SK-N-SH treated with all-trans-retinoic acid at 6 μM for 48 hours (cell line): ENCODE data around the gene TNS3.

Experiments used
- ATAC-seq: fragments of 200-7000 bp; cut with Tn5 transposase; 3 replicates; pipeline ENCODE4 v1.9.1; 2020; ENCODE audit warnings: mild to moderate bottlenecking, moderate library complexity
- ARNTL ChIP-seq: fragments of 450-650 bp; formaldehyde crosslinking; IDR thresholded peaks from 2 replicates; pipeline ENCODE4 v1.5.0; 2020; ENCODE audit warnings: low read depth, mild to moderate bottlenecking, moderate library complexity, borderline replicate concordance
- BACH2 ChIP-seq: fragments of 250-450 bp; sonication (Bioruptor Pico); IDR thresholded peaks from 2 replicates; pipeline ENCODE4 v1.9.0; 2021; ENCODE audit warnings: mild to moderate bottlenecking, borderline replicate concordance
- CREB5 ChIP-seq: fragments of 250-450 bp; sonication (Bioruptor Pico); IDR thresholded peaks from 2 replicates; pipeline ENCODE4 v1.5.1; 2020; ENCODE audit warnings: low read depth, mild to moderate bottlenecking, moderate library complexity
- CSDC2 ChIP-seq: fragments of 250-450 bp; sonication (Bioruptor Pico); IDR thresholded peaks from 2 replicates; pipeline ENCODE4 v1.5.0; 2020; ENCODE audit warnings: mild to moderate bottlenecking, moderate library complexity
- CSRNP3 ChIP-seq: fragments of 250-450 bp; sonication (Bioruptor Pico); IDR thresholded peaks from 2 replicates; pipeline ENCODE4 v1.5.1; 2021; ENCODE audit warnings: mild to moderate bottlenecking, moderate library complexity
- ESRRG ChIP-seq: fragments of 250-450 bp; sonication (Bioruptor Pico); IDR thresholded peaks from 2 replicates; pipeline ENCODE4 v1.6.1; 2021; ENCODE audit warnings: mild to moderate bottlenecking
- GLIS3 ChIP-seq: fragments of 250-450 bp; sonication (Bioruptor Pico); IDR thresholded peaks from 2 replicates; pipeline ENCODE4 v1.5.0; 2020; ENCODE audit warnings: mild to moderate bottlenecking, moderate library complexity
- POU6F1 ChIP-seq: fragments of 250-450 bp; sonication (Bioruptor Pico); IDR thresholded peaks from 2 replicates; pipeline ENCODE4 v1.8.0; 2021; ENCODE audit warnings: low read depth, mild to moderate bottlenecking, moderate library complexity, borderline replicate concordance
- PPARA ChIP-seq: fragments of 250-450 bp; sonication (Bioruptor Pico); IDR thresholded peaks from 2 replicates; pipeline ENCODE4 v1.5.0; 2020; ENCODE audit warnings: mild to moderate bottlenecking, borderline replicate concordance
- SNAI2 ChIP-seq: fragments of 250-450 bp; sonication (Bioruptor Pico); IDR thresholded peaks from 2 replicates; pipeline ENCODE4 v1.5.0; 2020; ENCODE audit warnings: mild to moderate bottlenecking, moderate library complexity
- TCF4 ChIP-seq: fragments of 250-450 bp; sonication (Bioruptor Pico); IDR thresholded peaks from 2 replicates; pipeline ENCODE4 v1.8.0; 2021; ENCODE audit warnings: mild to moderate bottlenecking, moderate library complexity, borderline replicate concordance
- TOX ChIP-seq: fragments of 250-450 bp; sonication (Bioruptor Pico); IDR thresholded peaks from 2 replicates; pipeline ENCODE4 v1.8.0; 2021; ENCODE audit warnings: mild to moderate bottlenecking, moderate library complexity, borderline replicate concordance
- ZFP3 ChIP-seq: fragments of 250-450 bp; sonication (Bioruptor Pico); IDR thresholded peaks from 2 replicates; pipeline ENCODE4 v1.5.0; 2020; ENCODE audit warnings: mild to moderate bottlenecking, moderate library complexity
- ZFP30 ChIP-seq: fragments of 450-650 bp; formaldehyde crosslinking; IDR thresholded peaks from 2 replicates; pipeline ENCODE4 v1.5.0; 2022; ENCODE audit warnings: mild to moderate bottlenecking, moderate library complexity
- ZNF70 ChIP-seq: fragments of 450-650 bp; formaldehyde crosslinking; IDR thresholded peaks from 2 replicates; pipeline ENCODE4 v1.5.0; 2020; ENCODE audit warnings: mild to moderate bottlenecking, moderate library complexity
- ZNF8 ChIP-seq: fragments of 450-650 bp; formaldehyde crosslinking; IDR thresholded peaks from 2 replicates; pipeline ENCODE4 v1.5.0; 2020; ENCODE audit warnings: mild to moderate bottlenecking, moderate library complexity

The TNS3 gene

GRCh38 chr7:47307311-47307710, 274.6 kb downstream of the TNS3 start (continued):
- TF ChIP-seq ZNF8 (CRISPR knock-in tag) (no peak), ZNF70 (no peak), POU6F1 (no peak), ZFP30 (CRISPR knock-in tag) (no peak), CSRNP3 (CRISPR knock-in tag) (no peak)

- ATAC-seq, result no peak
- TF ChIP-seq PPARA, result no peak
- TF ChIP-seq ARNTL (CRISPR knock-in tag), result no peak
- no peak for TF ChIP-seq ZFP30 (CRISPR knock-in tag)
- TF ChIP-seq CSRNP3 (CRISPR knock-in tag), result no peak
- TF ChIP-seq SNAI2 (CRISPR knock-in tag), result no peak
- TF ChIP-seq ZNF70, result no peak
- TF ChIP-seq POU6F1, result no peak
- no peak for TF ChIP-seq TOX (CRISPR knock-in tag)
- TF ChIP-seq TCF4, result no peak
Observed at GRCh38 chr7:47304727-47305719, 276.9 kb downstream of the TNS3 start.

GRCh38 chr7:47303695-47304453, 278.0 kb downstream of the TNS3 start:
- TF ChIP-seq ESRRG (CRISPR knock-in tag), result no peak
- no peak for TF ChIP-seq CSRNP3 (CRISPR knock-in tag)
- no peak for TF ChIP-seq SNAI2 (CRISPR knock-in tag)
- TF ChIP-seq ZNF8 (CRISPR knock-in tag), result no peak
- no peak for TF ChIP-seq CREB5
- no peak for ATAC-seq

GRCh38 chr7:47303014-47303694, 278.8 kb downstream of the TNS3 start:
- ATAC-seq, result no peak
- TF ChIP-seq SNAI2 (CRISPR knock-in tag), result no peak
- no peak for TF ChIP-seq ZFP3 (CRISPR knock-in tag)
- no peak for TF ChIP-seq CREB5
- no peak for TF ChIP-seq GLIS3 (CRISPR knock-in tag)
- no peak for TF ChIP-seq CSRNP3 (CRISPR knock-in tag)
- no peak for TF ChIP-seq BACH2 (CRISPR knock-in tag)
- TF ChIP-seq CSDC2 (CRISPR knock-in tag), result no peak
